ENCODE data around the gene PRSS35. TPM values are rescaled to one million over a fixed set of nuclear protein-coding genes. Genes with fewer than 3 reads are reported as not detected.

The PRSS35 gene
- total RNA-seq = under 0.01 TPM in 1 of 2 replicates, not detected in the other

GRCh38 chr6:83511901-83512681 lies at the start of gene PRSS35:
PRSS35 (plus strand) TSS chr6:83512534; CDS start chr6:83523442, 10,908 bp downstream.

Other genes with a start within 250 kb of the PRSS35 start
- gene ME1, start 81.5 kb upstream of the PRSS35 start, total RNA-seq = 6.8 and 10.5 TPM in 2 replicates
- not detected in 2 replicates for gene SNAP91, start 196.6 kb downstream of the PRSS35 start, total RNA-seq